ENCODE measurements around the gene RHO.
"Not testable (repeated sequence)": the region's sequence is repeated elsewhere in the genome, so short reads cannot be mapped to it uniquely, and the experiment has no call there.

The RHO gene

GRCh38 chr3:129543156-129543790 is 14.8 kb downstream of the RHO start, which contains the start of gene H1-8:
Gene H1-8, plus strand, starts transcription at chr3:129543175. Its CDS starts 44 bp downstream, at chr3:129543219.
- no peak for DNase-seq
- ATAC-seq, result no peak

- DNase-seq (no peak), ATAC-seq (no peak)
Observed at GRCh38 chr3:129543999-129544398, 15.6 kb downstream of the RHO start.

- not testable (repeated sequence) for ATAC-seq, DNase-seq
Observed at GRCh38 chr3:129545951-129546350, 17.5 kb downstream of the RHO start.

GRCh38 chr3:129547241-129547640 is 18.8 kb downstream of the RHO start:
- ATAC-seq, result no peak
- no peak for DNase-seq

DNA sequence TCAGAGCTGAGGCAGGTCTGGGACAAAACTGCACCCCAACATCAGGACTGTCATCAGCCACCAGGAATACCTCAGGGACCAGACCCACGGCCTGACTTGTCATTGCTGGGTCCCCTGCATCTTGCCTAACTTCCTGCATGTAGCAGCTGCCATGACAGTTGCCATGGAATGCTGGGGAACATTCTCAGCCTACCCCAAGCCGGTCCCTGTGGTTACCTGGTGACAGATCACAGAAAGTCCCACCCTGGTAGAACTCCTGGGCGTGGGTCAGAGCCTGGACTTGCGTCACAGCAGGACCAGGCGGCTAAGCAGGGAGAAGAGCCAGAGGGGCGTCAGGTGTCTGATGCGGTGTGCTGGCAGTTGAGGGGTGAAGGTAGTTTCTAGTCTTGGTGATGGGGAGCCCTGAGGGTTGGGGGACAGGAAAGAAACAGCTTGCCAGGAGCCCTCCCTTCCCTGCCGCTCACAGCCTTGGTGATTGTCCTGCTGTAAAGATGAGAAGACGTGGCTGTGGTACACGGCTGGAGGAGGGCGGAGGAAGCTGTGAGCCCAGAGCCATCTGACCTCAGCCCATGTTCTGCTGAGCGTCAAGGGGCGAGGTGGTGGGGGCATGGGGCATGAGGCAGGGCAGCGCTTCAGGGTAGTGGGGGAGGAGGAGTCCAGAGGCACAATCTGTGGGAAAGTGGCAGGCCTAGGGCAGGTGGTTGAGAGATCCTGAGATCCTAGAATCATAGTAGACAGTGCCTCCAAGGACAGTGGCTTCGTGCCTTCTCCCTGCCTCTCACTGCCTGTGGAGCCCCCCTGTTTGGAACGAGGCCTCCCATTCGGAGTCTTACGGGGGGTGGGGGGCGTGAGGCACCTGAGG is 19.9 kb downstream of the RHO start:
- ATAC-seq, result no peak

DNA sequence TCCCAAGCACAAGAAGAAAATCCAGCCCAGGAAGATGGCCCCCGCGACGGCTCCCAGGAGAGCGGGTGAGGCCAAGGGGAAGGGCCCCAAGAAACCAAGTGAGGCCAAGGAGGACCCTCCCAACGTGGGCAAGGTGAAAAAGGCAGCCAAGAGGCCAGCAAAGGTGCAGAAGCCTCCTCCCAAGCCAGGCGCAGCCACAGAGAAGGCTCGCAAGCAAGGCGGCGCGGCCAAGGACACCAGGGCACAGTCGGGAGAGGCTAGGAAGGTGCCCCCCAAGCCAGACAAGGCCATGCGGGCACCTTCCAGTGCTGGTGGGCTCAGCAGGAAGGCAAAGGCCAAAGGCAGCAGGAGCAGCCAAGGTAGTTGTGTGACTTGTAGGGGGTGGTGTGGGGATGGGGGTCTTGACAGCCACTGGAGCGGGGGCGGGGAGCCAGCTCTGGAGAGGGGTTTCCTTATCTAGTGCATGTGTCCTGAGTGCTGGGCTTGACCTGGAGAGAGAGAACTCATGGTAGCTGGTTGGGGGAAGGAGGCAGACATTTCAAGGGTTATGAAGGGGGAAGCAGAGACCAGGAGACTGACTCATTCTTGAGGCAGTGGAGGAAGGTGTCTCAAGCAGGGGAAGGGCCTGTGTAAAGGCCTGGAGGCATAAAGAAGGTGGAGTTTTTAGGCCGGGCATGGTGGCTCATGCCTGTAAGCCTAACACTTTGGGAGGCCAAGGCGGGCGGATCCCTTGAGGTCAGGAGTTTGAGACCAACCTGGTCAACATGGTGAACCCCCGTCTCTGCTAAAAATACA is 20.8 kb downstream of the RHO start:
- no peak for DNase-seq
- ATAC-seq, result no peak

More for the DNA sequence above, 19.9 kb downstream of the RHO start:
- DNase-seq, result no peak

GRCh38 chr3:129549805-129550204 is 21.4 kb downstream of the RHO start:
- ATAC-seq, result no peak

DNA sequence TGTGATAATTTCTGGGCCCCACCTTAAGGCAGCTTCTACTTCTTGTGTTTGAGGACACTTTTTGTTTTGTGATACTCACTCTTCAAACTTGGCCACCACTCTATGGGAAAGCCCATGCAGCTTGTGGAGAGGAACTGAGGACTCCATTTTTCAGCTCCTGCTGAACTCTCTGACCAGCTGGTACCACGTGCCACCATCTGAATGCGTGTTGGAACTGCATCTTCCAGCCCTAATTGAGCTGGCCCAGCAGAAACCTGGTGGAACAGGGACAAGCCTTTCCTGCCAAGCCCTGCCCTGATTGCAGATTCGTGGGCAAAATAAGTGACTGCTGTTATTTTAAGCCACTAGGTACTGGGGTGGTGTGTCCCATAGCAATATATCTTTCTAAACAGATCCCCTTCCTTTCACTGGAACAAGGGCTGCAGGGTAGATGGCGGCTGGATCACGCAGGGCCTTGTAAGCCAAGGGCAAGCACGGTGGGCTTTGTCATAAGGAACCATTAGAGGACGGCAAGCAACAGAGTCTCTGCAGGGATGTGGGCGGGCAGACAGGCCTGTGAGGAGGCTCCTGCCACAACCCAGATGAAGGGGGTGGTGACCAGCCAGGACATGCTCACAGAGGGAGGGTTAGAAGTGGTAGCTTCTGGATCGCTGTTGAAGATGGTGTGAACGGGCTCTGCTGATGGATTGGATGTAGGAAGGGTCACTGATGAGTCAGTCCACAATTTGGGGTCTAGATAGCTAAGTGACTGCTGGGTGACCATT is 24.0 kb downstream of the RHO start:
- ATAC-seq, result no peak
- DNase-seq, result no peak

More at GRCh38 chr3:129549805-129550204, 21.4 kb downstream of the RHO start:
- DNase-seq, result no peak

DNA sequence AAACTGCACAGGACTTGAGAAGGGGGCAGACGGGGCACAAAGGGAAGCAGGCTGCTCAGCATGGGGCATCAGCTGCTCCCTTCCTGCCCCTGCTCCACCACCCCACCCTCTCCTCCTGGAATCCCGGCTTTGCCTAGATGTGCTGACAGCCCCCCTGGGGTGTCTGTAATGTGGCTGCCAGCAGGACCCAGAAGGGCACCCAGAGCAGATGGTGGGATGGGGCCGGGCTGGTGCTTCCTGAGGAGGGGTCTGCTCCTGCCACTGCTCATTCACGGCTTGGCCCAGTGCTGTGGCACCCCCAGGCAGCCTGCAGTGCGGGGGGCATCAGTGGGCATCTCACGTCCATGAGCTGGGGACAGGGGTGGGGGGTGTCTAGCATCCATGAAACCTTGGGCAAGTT is 24.7 kb downstream of the RHO start:
- DNase-seq (no peak), ATAC-seq (no peak)

GRCh38 chr3:129553719-129554118 is 25.3 kb downstream of the RHO start:
- peak; percentile 22 for DNase-seq
- no peak for ATAC-seq

- ATAC-seq, result no peak
- no peak for DNase-seq
Observed at GRCh38 chr3:129554356-129555152, 26.1 kb downstream of the RHO start.

- DNase-seq (no peak), ATAC-seq (no peak)
Observed at GRCh38 chr3:129555153-129555550, 26.7 kb downstream of the RHO start.

DNA sequence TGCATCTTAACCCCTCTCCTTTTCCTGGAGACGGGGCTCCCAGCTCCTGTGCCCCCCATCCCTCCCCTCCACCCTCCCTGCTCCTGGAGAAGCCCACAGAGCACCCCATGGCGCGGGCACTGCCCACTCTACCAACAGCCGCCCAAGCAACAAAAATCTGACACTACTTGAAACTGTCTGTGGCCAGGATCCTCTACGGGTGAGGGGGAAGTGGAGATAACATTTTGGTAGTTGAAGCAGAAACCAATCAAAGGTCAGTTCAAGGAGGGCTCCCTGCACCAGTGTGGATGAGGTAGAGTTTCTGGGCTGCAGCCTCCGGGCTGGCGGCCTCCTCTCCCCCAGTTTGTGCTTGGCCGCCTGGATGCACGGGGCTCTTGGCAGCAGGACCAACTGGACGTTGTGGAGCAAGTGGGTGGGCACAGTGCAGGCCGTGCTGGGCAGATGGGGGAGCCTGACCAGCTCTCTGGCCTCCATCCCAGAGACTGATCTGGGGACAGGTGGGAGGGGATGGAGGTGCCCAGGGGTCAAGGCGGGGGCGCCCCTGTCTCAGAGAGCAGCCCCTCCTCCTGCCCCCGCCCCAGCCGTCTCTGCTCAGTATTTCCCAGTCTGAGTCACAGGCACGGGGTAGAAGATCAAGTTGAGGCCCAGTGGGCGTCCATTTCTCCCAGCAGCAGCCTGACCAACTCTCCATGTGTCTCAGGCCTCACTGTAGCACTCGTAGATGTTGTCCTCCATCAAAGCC is 27.3 kb downstream of the RHO start:
- no peak for ATAC-seq
- no peak for DNase-seq

- ATAC-seq (no peak), DNase-seq (no peak)
Observed at GRCh38 chr3:129556358-129556695, 27.9 kb downstream of the RHO start.

- DNase-seq (no peak), ATAC-seq (no peak)
Observed at GRCh38 chr3:129556890-129557547, 28.6 kb downstream of the RHO start.

- no peak for ATAC-seq
- DNase-seq, result no peak
Observed at GRCh38 chr3:129557548-129557894, 29.1 kb downstream of the RHO start.

DNA sequence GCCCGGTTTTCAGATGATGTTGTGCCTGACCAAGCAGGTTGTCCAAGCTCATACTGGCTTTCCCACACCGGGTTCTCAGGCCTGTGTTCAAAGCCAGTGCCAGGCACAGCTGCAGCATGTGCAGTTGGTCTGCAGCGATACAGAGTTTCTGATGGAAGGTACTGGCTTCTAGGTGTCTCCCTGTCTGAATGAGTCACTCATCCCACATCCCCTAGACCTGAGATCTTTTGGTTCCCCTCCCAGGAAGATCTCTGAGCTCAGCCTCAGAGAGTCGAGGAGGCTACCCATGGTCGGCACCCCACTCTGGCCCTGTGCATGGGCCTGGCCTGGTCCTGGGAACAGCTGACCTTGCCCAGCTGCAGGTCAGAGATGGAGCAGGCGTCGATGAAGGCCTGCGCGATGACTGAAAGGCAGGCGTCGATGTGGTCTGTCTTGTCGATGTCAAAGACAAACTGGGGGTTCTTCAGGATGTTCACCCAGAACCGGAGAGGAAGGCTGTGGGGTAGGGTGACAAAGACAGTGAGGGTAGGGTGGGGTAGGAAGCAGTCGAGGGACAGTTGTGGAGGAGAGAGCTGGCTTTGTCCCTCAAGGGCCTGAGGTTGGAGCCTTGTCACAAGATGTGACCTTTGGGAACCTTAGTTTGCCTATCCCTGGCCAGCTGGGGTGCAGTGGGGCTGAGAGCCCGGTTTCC is 29.8 kb downstream of the RHO start:
- no peak for ATAC-seq
- no peak for DNase-seq

GRCh38 chr3:129558772-129559564 is 30.5 kb downstream of the RHO start:
- DNase-seq, result no peak
- ATAC-seq, result no peak
